Neural cell (in vitro differentiated cells): Measurements from ENCODE around the gene SPRED1. TPM values are rescaled to one million over a fixed set of nuclear protein-coding genes. Genes with fewer than 3 reads are reported as not detected.

Experiments
- H2AFZ ChIP-seq: fragments of 200-600, 300-800 bp; sonication (generic), shearing (Covaris generic); 2 replicates; pipeline ENCODE4 v1.6.0; 2014; ENCODE audit warnings: low read depth, mild to moderate bottlenecking, antibody characterized with exemption, low read length, moderate library complexity
- H3F3A ChIP-seq: fragments of 200-600 bp; shearing (Covaris generic); 2 replicates; pipeline ENCODE4 v1.6.1; 2016; ENCODE audit warnings: mild to moderate bottlenecking, moderate library complexity, mixed read lengths, antibody characterized with exemption, low read length; ENCODE audit not compliant: insufficient read depth, poor library complexity, severe bottlenecking
- H3K27ac ChIP-seq: fragments of 200-600, 300-800 bp; sonication (generic), shearing (Covaris generic); 2 replicates; pipeline ENCODE4 v1.5.1; 2014; ENCODE audit warnings: mild to moderate bottlenecking, low read length, moderate library complexity
- H3K27me3 ChIP-seq: fragments of 300-800, 200-600 bp; sonication (generic), shearing (Covaris generic); 2 replicates; pipeline ENCODE4 v1.6.0; 2014; ENCODE audit warnings: mild to moderate bottlenecking, low read depth, low read length, moderate library complexity; ENCODE audit not compliant: insufficient read depth
- H3K36me3 ChIP-seq: fragments of 300-800, 200-600 bp; sonication (generic), shearing (Covaris generic); 2 replicates; pipeline ENCODE4 v1.5.1; 2014; ENCODE audit warnings: mild to moderate bottlenecking, antibody characterized with exemption, low read length, moderate library complexity; ENCODE audit not compliant: insufficient read depth
- H3K4me2 ChIP-seq: fragments of 300-800, 200-600 bp; sonication (generic), shearing (Covaris generic); 2 replicates; pipeline ENCODE4 v1.6.0; 2014; ENCODE audit warnings: mild to moderate bottlenecking, low read length
- H3K4me3 ChIP-seq: fragments of 300-800, 200-600 bp; sonication (generic), shearing (Covaris generic); 2 replicates; pipeline ENCODE4 v1.5.1; 2014; ENCODE audit warnings: mild to moderate bottlenecking, low read length, moderate library complexity
- H3K79me2 ChIP-seq: fragments of 200-600 bp; shearing (Covaris generic); replicated peaks from 2 replicates; pipeline ENCODE4 v1.6.0; 2014; ENCODE audit warnings: mild to moderate bottlenecking, low read length, moderate library complexity; ENCODE audit not compliant: insufficient read depth
- H3K9ac ChIP-seq: fragments of 300-800, 200-600 bp; sonication (generic), shearing (Covaris generic); 2 replicates; pipeline ENCODE4 v1.6.1; 2016; ENCODE audit warnings: mild to moderate bottlenecking, low read length, mixed read lengths
- H3K9me2 ChIP-seq: fragments of 200-600 bp; shearing (Covaris generic); 2 replicates; pipeline ENCODE4 v1.6.1; 2016; ENCODE audit warnings: mild to moderate bottlenecking, low read length, mixed read lengths; ENCODE audit not compliant: insufficient read depth
- H3K9me3 ChIP-seq: fragments of 200-600, 300-800 bp; sonication (generic), shearing (Covaris generic); 2 replicates; pipeline ENCODE4 v1.6.1; 2016; ENCODE audit warnings: mild to moderate bottlenecking, mixed run types, low read length, moderate library complexity, mixed read lengths
- H4K20me1 ChIP-seq: fragments of 200-600 bp; shearing (Covaris generic); 2 replicates; pipeline ENCODE4 v1.6.1; 2016; ENCODE audit warnings: mild to moderate bottlenecking, mixed run types; ENCODE audit not compliant: insufficient read depth
- EP300 ChIP-seq: fragments of 450-650 bp; conservative IDR thresholded peaks from 2 replicates; pipeline ENCODE4 v1.6.1; 2014; ENCODE audit warnings: antibody characterized with exemption, mild to moderate bottlenecking, moderate library complexity; ENCODE audit not compliant: poor library complexity, severe bottlenecking
- EZH2 ChIP-seq: fragments of 200-600, 300-800 bp; shearing (Covaris generic), sonication (generic); IDR thresholded peaks from 2 replicates; pipeline ENCODE4 v1.6.1; 2014; ENCODE audit warnings: antibody characterized with exemption, low read length, borderline replicate concordance, mild to moderate bottlenecking; ENCODE audit not compliant: insufficient read depth, poor library complexity, severe bottlenecking
- MXI1 ChIP-seq: fragments of 450-650 bp; conservative IDR thresholded peaks from 2 replicates; pipeline ENCODE4 v1.6.1; 2014; ENCODE audit warnings: antibody characterized with exemption, mild to moderate bottlenecking; ENCODE audit not compliant: poor library complexity, severe bottlenecking
- POLR2AphosphoS5 ChIP-seq: IDR thresholded peaks from 2 replicates; pipeline ENCODE4 v1.6.1; 2012
- RAD21 ChIP-seq: fragments of 450-650 bp; conservative IDR thresholded peaks from 2 replicates; pipeline ENCODE4 v1.6.1; 2014; ENCODE audit warnings: antibody characterized with exemption, mild to moderate bottlenecking, moderate library complexity
- SMC3 ChIP-seq: fragments of 450-650 bp; conservative IDR thresholded peaks from 2 replicates; pipeline ENCODE4 v1.6.1; 2014; ENCODE audit warnings: antibody characterized with exemption, mild to moderate bottlenecking, moderate library complexity; ENCODE audit not compliant: poor library complexity
- TAF1 ChIP-seq: IDR thresholded peaks from 2 replicates; pipeline ENCODE4 v1.6.1; 2012; ENCODE audit warnings: low read depth
- polyA plus RNA-seq: library from polyadenylated mRNA; depleted of rRNA; stranded (reverse); fragments of >200 nt; gene quantifications from 2 replicates; pipeline ENCODE4 v1.2.3, GENCODE V29; 2014
- TF ChIP-seq, protein P1 (sequence below): fragments of 450-650 bp; IDR thresholded peaks from 2 replicates; pipeline ENCODE4 v1.5.1; 2014; ENCODE audit warnings: antibody characterized with exemption, mild to moderate bottlenecking, moderate library complexity; ENCODE audit not compliant: poor library complexity, severe bottlenecking
- TF ChIP-seq, protein P2 (sequence below): IDR thresholded peaks from 2 replicates; pipeline ENCODE4 v1.6.1; 2012; ENCODE audit warnings: borderline replicate concordance

SPRED1 gene
- polyA plus RNA-seq, 1 donor from 2014 or later, result 12.0 TPM

DNA sequence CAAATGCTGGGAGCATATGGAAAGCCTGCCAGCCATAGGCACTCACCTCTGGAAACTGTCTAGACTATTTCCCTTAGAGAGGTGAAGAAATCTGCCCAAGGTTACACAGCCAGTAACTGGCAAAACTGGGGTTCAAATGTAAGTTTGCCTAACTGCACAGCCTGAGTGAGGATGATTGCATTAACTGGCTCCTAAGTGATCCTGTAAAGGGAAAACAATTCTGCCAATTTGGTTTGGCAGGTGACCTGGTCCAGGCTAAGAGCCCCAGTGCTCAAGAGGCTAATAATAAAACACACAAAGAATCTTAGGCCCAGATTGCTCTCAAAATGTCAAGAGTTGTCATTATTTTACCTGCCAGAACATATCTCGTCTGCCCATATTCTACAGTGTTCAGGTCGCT lies 43.9 kb upstream of the SPRED1 start:
- H3K9me3 ChIP-seq, result no peaks in the 10 kb centered on the region
- no peaks in the 10 kb centered on the region for H3F3A ChIP-seq
- H2AFZ ChIP-seq, result no peak overlapping the region
- no peak overlapping the region for H3K4me2 ChIP-seq
- H3K27ac ChIP-seq, result no peak overlapping the region
- no peaks in the 10 kb centered on the region for H3K9me2 ChIP-seq
- H3K36me3 ChIP-seq, result no peaks in the 10 kb centered on the region
- H3K27me3 ChIP-seq, result no peaks in the 10 kb centered on the region
- no peak overlapping the region for H3K9ac ChIP-seq
- H3K4me3 ChIP-seq, result no peak overlapping the region
- H4K20me1 ChIP-seq, result no peaks in the 10 kb centered on the region
- H3K79me2 ChIP-seq, result no peaks in the 10 kb centered on the region
- TF ChIP-seq SMC3 (no peak), RAD21 (no peak), MXI1 (no peak), POLR2AphosphoS5 (no peak)

DNA sequence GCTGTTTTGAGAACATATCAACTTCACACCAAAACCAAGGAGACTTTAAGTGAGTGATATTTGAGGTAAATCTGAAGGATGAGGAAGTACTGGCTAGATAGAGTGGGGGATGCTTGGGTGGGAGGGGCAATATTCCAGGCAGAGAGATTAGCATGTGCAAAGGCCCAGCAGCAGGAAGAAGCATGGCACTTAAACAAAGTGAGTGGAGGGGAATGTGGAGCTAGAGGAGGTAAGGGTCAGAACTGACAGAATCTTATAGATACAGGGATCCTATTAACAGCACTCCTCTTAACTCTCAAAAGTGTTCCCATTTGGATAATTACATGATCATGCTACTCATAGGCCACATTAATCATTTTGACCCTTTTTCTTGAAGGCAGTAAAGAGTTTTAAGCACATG lies 41.4 kb upstream of the SPRED1 start:
- no peaks in the 10 kb centered on the region for H3K36me3 ChIP-seq
- no peaks in the 10 kb centered on the region for H3K9me2 ChIP-seq
- H3K79me2 ChIP-seq, result no peaks in the 10 kb centered on the region
- no peaks in the 10 kb centered on the region for H4K20me1 ChIP-seq
- H3F3A ChIP-seq, result no peaks in the 10 kb centered on the region
- H3K4me3 ChIP-seq, result no peak overlapping the region
- H3K4me2 ChIP-seq, result no peak overlapping the region
- no peaks in the 10 kb centered on the region for H3K9me3 ChIP-seq
- TF ChIP-seq SMC3 (no peak), EZH2 (no peak), MXI1 (no peak), POLR2AphosphoS5 (no peak), RAD21 (no peak), EP300 (no peak), TAF1 (no peak)
- TF ChIP-seq, protein P1, sequence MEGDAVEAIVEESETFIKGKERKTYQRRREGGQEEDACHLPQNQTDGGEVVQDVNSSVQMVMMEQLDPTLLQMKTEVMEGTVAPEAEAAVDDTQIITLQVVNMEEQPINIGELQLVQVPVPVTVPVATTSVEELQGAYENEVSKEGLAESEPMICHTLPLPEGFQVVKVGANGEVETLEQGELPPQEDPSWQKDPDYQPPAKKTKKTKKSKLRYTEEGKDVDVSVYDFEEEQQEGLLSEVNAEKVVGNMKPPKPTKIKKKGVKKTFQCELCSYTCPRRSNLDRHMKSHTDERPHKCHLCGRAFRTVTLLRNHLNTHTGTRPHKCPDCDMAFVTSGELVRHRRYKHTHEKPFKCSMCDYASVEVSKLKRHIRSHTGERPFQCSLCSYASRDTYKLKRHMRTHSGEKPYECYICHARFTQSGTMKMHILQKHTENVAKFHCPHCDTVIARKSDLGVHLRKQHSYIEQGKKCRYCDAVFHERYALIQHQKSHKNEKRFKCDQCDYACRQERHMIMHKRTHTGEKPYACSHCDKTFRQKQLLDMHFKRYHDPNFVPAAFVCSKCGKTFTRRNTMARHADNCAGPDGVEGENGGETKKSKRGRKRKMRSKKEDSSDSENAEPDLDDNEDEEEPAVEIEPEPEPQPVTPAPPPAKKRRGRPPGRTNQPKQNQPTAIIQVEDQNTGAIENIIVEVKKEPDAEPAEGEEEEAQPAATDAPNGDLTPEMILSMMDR, result no peak
- TF ChIP-seq, protein P2, sequence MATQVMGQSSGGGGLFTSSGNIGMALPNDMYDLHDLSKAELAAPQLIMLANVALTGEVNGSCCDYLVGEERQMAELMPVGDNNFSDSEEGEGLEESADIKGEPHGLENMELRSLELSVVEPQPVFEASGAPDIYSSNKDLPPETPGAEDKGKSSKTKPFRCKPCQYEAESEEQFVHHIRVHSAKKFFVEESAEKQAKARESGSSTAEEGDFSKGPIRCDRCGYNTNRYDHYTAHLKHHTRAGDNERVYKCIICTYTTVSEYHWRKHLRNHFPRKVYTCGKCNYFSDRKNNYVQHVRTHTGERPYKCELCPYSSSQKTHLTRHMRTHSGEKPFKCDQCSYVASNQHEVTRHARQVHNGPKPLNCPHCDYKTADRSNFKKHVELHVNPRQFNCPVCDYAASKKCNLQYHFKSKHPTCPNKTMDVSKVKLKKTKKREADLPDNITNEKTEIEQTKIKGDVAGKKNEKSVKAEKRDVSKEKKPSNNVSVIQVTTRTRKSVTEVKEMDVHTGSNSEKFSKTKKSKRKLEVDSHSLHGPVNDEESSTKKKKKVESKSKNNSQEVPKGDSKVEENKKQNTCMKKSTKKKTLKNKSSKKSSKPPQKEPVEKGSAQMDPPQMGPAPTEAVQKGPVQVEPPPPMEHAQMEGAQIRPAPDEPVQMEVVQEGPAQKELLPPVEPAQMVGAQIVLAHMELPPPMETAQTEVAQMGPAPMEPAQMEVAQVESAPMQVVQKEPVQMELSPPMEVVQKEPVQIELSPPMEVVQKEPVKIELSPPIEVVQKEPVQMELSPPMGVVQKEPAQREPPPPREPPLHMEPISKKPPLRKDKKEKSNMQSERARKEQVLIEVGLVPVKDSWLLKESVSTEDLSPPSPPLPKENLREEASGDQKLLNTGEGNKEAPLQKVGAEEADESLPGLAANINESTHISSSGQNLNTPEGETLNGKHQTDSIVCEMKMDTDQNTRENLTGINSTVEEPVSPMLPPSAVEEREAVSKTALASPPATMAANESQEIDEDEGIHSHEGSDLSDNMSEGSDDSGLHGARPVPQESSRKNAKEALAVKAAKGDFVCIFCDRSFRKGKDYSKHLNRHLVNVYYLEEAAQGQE, result no peak
- H3K9ac ChIP-seq, result no peak overlapping the region
- no peak overlapping the region for H3K27ac ChIP-seq
- no peak overlapping the region for H2AFZ ChIP-seq
- H3K27me3 ChIP-seq, result no peaks in the 10 kb centered on the region

DNA sequence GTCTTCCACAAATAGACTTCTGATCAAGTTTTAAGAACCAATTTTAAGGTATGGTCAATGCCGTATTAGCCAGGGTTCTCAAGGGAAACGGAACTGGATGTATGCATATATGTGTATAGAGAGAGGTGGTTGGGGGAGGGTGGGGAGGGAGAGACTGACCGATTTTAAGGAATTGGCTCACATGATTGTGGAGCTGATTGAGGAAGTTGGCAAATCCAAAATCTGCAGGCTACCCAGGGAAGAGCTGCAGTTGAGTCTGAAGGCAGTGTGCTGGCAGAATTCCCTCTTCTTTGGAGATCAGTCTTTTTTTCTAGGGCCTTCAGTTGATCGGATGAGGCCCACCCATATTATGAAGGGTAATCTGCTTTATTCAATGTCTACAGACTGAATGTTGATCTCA lies 40.8 kb upstream of the SPRED1 start:
- Histone ChIP-seq H3K9me2 (no peaks in the 10 kb centered on the region), H3K27me3 (no peaks in the 10 kb centered on the region), H3K4me3 (no peak overlapping the region), H2AFZ (no peak overlapping the region), H3K4me2 (no peak overlapping the region), H3K9me3 (no peaks in the 10 kb centered on the region), H4K20me1 (no peaks in the 10 kb centered on the region), H3K79me2 (no peaks in the 10 kb centered on the region), H3K9ac (no peak overlapping the region), H3K36me3 (no peaks in the 10 kb centered on the region), H3F3A (no peaks in the 10 kb centered on the region), H3K27ac (no peak overlapping the region)
- no peak for TF ChIP-seq EZH2
- no peak for TF ChIP-seq TAF1
- TF ChIP-seq POLR2AphosphoS5, result no peak
- no peak for TF ChIP-seq SMC3
- TF ChIP-seq, protein P2, result no peak
- TF ChIP-seq, protein P1, result no peak
